WTC11 (cell line): ENCODE results near the gene PUS1.

Experiments
- CTCF ChIP-seq: fragments of 200-600 bp; IDR thresholded peaks from 2 replicates; pipeline ENCODE4 v1.8.0; 2022; ENCODE audit warnings: antibody characterized with exemption
- ESRRA ChIP-seq: sonication (generic); formaldehyde crosslinking; IDR thresholded peaks from 2 replicates; pipeline ENCODE4 v1.8.1; 2022; ENCODE audit warnings: mild to moderate bottlenecking, missing genetic modification reagents, borderline replicate concordance
- FOXJ3 ChIP-seq: sonication (generic); formaldehyde crosslinking; IDR thresholded peaks from 2 replicates; pipeline ENCODE4 v1.9.0; 2021; ENCODE audit warnings: missing genetic modification reagents, mild to moderate bottlenecking, borderline replicate concordance
- NFYB ChIP-seq: sonication (generic); formaldehyde crosslinking; conservative IDR thresholded peaks from 2 replicates; pipeline ENCODE4 v1.8.0; 2022; ENCODE audit warnings: low read depth, missing genetic modification reagents
- PRDM15 ChIP-seq: sonication (generic); formaldehyde crosslinking; IDR thresholded peaks from 2 replicates; pipeline ENCODE4 v1.8.0; 2022; ENCODE audit warnings: missing genetic modification reagents
- ZNF219 ChIP-seq: sonication (generic); formaldehyde crosslinking; IDR thresholded peaks from 2 replicates; pipeline ENCODE4 v1.8.0; 2023; ENCODE audit warnings: missing genetic modification reagents, mild to moderate bottlenecking, borderline replicate concordance
- ZNF232 ChIP-seq: sonication (generic); formaldehyde crosslinking; IDR thresholded peaks from 2 replicates; pipeline ENCODE4 v1.8.0; 2022; ENCODE audit warnings: mild to moderate bottlenecking, missing genetic modification reagents
- ZNF512 ChIP-seq: sonication (generic); formaldehyde crosslinking; IDR thresholded peaks from 2 replicates; pipeline ENCODE4 v1.8.1; 2022; ENCODE audit warnings: missing genetic modification reagents, borderline replicate concordance
- TF ChIP-seq, protein P1 (sequence below): sonication (generic); formaldehyde crosslinking; IDR thresholded peaks from 2 replicates; pipeline ENCODE4 v1.8.1; 2023; ENCODE audit warnings: mild to moderate bottlenecking, missing genetic modification reagents, moderate library complexity
- TF ChIP-seq, protein P2 (sequence below): sonication (generic); formaldehyde crosslinking; IDR thresholded peaks from 2 replicates; pipeline ENCODE4 v1.8.1; 2023; ENCODE audit warnings: mild to moderate bottlenecking, missing genetic modification reagents, borderline replicate concordance

DNA sequence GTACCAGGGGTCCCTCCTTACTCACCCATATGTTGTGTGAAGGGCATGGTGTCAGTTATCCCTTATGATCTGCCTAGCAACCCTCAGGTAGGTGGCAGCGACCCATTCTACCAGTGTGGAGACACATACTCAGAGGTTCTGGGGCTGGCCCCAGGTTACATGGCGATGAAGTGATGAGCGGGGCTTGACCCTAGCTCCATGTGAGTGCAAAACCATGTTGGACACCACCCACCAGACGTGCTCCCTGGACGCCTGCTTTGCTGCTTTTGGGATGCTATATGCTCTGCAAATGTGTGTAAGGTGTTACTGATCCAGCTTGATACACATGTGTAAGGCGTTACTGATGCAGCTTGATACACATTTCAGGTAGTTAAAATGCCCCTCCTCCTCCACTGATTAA is 54.0 kb downstream of the PUS1 start:
- TF ChIP-seq CTCF (no peak), FOXJ3 (CRISPR knock-in tag) (no peak), NFYB (no peak), PRDM15 (CRISPR knock-in tag) (no peak), ZNF232 (CRISPR knock-in tag) (no peak), ESRRA (no peak), ZNF219 (no peak), ZNF512 (CRISPR knock-in tag) (no peak)
- TF ChIP-seq, protein P1, sequence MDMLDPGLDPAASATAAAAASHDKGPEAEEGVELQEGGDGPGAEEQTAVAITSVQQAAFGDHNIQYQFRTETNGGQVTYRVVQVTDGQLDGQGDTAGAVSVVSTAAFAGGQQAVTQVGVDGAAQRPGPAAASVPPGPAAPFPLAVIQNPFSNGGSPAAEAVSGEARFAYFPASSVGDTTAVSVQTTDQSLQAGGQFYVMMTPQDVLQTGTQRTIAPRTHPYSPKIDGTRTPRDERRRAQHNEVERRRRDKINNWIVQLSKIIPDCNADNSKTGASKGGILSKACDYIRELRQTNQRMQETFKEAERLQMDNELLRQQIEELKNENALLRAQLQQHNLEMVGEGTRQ, result no peak
- TF ChIP-seq, protein P2, sequence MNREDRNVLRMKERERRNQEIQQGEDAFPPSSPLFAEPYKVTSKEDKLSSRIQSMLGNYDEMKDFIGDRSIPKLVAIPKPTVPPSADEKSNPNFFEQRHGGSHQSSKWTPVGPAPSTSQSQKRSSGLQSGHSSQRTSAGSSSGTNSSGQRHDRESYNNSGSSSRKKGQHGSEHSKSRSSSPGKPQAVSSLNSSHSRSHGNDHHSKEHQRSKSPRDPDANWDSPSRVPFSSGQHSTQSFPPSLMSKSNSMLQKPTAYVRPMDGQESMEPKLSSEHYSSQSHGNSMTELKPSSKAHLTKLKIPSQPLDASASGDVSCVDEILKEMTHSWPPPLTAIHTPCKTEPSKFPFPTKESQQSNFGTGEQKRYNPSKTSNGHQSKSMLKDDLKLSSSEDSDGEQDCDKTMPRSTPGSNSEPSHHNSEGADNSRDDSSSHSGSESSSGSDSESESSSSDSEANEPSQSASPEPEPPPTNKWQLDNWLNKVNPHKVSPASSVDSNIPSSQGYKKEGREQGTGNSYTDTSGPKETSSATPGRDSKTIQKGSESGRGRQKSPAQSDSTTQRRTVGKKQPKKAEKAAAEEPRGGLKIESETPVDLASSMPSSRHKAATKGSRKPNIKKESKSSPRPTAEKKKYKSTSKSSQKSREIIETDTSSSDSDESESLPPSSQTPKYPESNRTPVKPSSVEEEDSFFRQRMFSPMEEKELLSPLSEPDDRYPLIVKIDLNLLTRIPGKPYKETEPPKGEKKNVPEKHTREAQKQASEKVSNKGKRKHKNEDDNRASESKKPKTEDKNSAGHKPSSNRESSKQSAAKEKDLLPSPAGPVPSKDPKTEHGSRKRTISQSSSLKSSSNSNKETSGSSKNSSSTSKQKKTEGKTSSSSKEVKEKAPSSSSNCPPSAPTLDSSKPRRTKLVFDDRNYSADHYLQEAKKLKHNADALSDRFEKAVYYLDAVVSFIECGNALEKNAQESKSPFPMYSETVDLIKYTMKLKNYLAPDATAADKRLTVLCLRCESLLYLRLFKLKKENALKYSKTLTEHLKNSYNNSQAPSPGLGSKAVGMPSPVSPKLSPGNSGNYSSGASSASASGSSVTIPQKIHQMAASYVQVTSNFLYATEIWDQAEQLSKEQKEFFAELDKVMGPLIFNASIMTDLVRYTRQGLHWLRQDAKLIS (CRISPR knock-in tag), result no peak
